ENCODE results near the gene ASB10.

ASB10 gene

DNA sequence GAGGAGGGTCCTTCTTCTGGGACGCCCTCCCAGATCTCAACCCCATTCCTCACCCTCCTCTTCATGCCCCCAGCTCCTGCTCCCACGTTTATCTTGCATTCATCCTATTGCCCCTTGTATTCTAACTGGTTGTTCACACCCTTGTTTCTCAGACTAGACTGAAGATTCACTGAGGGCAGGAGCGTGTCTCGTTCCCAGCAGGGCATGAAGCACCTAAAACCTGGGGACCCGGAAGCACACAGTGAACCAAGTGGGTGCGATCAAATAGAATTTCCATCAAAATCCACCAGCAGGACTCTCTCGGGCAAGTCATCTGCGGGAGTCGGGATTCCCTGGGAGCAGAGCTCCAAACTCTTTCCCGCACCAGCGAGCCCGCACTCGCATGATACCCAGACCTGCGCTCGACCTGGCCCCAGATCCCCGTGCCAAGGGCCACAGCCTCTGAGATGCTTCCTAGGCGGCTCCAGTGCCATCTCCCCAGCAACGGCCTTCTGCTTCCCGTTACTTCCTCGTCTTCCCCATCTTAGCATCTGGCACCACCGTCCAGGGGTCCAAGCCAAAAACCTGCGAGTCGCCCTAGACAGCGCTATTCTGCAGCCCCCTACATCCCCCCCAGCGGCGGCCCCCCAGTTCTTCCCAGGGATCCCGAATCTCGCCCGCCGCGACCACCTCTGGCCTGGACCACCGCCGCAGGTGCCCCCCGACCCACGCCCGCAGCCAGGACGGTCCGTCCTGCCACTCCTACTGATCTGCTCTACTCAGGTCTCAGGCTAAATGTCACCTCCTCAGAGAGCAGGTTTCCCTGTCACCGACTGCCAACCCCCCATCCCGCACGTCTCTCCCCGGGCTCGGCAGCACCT lies 13.4 kb downstream of the ASB10 start:
- Mint-ChIP-seq H3K36me3 (ENCODE audit: low read depth) (no peaks in the 10 kb centered on the region), H3K27me3 (ENCODE audit: low read depth) (peaks cover 52% of the 10 kb centered on the region), H3K4me3 (no peak overlapping the region), H3K27ac (peak overlapping the region; percentile 8), H3K9me3 (no peaks in the 10 kb centered on the region), H3K4me1 (ENCODE audit: low read depth) (peaks cover 5% of the 10 kb centered on the region)

DNA sequence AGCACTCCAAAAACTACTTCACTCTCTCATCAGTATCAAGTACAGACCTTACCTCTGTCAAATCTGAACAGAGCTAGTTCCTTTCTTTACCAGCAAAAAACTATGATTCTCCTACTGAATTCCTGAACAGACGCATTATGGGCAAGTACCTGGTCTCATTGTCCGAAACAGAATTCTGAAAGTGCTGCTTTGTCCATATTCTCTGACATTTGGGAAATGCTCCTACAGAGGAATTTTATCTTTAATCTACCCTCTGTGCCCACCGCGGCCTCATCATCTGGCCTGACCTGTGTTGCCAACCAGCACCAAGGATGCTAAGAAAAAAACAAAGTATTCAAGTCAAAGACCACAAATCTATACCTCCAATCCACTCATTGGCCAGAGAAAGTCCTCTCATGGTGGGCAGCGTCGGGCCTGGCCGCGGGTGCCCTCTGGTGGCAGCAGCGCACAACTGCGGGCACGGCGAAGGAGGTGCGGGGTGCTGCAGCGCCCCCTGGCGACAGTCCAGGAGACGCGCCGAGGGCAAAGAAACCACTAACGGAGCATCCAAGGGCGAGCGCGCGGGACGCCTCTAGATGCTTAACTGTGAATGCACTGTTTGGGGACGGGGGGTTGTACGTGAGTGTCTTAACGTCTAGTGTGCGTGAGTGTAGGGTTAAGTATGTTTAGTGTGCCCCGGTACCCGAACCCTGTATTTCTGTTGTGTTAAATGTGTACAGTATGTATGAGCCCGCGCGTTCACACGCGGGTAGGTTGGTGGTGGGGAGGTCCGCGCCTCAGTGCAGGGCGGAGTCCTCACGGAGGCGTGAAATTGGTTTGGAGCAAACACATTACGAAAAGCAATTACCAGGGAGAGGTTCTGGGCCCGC lies 14.5 kb downstream of the ASB10 start:
- Mint-ChIP-seq H3K27ac (peak overlapping the region; percentile 22), H3K4me3 (no peak overlapping the region)

DNA sequence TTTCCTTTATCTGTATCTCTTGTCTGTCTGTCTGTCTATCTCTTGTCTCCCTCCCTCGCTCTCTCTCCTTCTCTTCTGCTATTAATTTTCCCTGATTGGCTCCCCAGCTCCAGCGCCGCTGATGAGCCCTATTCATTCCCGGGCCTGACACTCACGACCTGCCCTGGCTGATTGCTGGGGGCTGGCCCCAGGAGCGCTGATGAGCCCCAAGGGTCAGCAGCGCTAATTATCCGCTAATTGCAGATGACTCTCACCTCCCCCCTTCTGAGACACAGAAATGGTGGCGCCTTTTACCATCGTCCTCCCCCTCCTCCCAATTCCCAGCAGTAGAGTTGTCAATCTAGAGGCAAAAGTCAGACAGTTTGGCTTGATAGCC lies 18.3 kb downstream of the ASB10 start:
- peaks cover 7% of the 10 kb centered on the region for H3K4me1 Mint-ChIP-seq (ENCODE audit: low read depth)
- no peaks in the 10 kb centered on the region for H3K9me3 Mint-ChIP-seq
- no peak overlapping the region for H3K27ac Mint-ChIP-seq
- H3K27me3 Mint-ChIP-seq (ENCODE audit: low read depth): peaks cover 51% of the 10 kb centered on the region
- H3K4me3 Mint-ChIP-seq: peak overlapping the region; percentile 30
- H3K36me3 Mint-ChIP-seq (ENCODE audit: low read depth): no peaks in the 10 kb centered on the region

More for the DNA sequence above, 14.5 kb downstream of the ASB10 start:
- Mint-ChIP-seq H3K9me3 (no peaks in the 10 kb centered on the region), H3K36me3 (ENCODE audit: low read depth) (no peaks in the 10 kb centered on the region), H3K27me3 (ENCODE audit: low read depth) (peaks cover 57% of the 10 kb centered on the region), H3K4me1 (ENCODE audit: low read depth) (peaks cover 7% of the 10 kb centered on the region)

DNA sequence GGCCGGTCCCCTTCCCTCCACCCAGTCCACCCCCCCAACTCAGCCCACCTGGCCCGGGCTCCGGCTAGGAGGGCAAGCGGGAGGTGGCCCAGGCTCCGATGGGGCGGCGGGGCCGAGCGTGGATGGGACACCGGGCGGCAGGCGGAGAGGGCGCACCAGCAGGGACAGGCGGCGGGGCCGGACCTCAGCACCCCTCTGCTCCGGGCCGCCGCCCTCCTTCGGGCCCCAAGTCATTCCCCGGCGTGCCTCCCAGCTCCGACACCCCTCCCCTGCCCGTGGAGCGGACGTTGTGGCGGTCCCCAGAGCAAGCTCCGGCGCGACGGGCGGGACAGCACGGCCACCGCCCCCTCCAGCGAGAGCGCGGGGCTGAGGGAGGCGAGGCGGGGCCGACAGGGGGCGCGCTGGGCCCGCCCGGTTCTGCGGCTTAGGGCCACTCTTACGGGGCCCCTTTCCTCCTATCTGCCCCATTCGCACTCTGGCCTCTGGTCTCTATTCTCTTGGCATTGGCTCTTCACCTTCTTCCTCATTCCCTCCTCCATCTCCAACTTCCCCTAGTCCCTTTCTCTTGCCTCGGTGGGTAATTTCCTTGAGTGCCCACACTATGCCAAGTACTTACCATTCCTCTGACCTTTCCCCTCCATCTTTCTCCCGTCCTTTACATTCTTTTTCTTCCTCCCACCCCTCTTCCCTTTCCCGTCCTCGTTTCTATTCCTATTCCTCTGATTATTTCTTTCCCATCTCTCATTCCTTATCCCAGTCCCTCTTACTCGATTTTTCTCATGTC lies 18.9 kb downstream of the ASB10 start:
- Mint-ChIP-seq H3K36me3 (ENCODE audit: low read depth) (no peaks in the 10 kb centered on the region), H3K9me3 (no peaks in the 10 kb centered on the region), H3K4me3 (peak overlapping the region; percentile 74), H3K4me1 (ENCODE audit: low read depth) (peaks cover 7% of the 10 kb centered on the region), H3K27ac (no peak overlapping the region), H3K27me3 (ENCODE audit: low read depth) (peaks cover 47% of the 10 kb centered on the region)

DNA sequence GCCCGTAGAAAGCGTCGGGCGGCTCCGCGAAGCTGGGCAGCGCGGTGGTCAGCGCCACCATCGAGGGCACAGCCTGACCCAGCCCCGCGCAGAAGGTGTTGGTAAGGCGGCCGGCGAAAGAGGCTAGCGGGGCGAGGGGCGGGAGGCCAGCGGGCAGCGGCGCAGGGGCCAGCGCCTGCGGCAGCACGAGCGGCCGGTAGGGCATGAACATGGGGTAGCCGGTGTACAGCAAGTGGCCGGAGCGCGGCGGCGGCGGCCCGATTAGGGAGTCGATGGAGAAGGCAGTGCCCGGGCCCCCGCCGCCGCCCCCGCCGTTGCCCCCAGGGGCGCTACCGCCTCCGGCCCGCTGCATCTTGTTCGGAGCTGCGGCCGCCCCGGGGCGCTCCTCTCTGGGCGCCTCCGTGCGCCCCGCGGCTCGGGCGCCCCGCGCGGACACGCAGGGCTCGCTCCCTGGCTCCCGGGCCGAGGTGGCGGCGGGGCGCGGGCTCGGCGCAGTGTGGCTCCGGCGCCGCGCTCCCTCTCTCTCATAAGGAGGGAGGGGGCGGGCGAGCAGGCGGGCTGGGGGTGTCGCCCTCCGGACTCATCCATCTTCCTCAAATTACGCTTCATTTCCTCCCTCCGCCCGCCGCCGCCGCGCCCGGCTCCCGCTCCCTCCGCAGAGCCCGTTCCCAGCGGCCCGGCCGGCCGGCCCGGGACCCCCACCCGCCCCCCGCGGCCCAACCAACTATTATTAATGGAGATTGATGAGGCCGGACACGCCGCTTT lies 19.7 kb downstream of the ASB10 start, which contains the start of gene GBX1:
Gene GBX1 (minus strand): TSS at position 498 of the 765 bp plus-strand sequence. CDS start 146 bp downstream, at position 352.
- peaks cover 4% of the 10 kb centered on the region for H3K4me1 Mint-ChIP-seq (ENCODE audit: low read depth)
- H3K27ac Mint-ChIP-seq: no peak within 1 kb of the TSS
- peaks cover 39% of the 10 kb centered on the region for H3K27me3 Mint-ChIP-seq (ENCODE audit: low read depth)
- H3K4me3 Mint-ChIP-seq: peak within 1 kb of the TSS; percentile 74
- H3K36me3 Mint-ChIP-seq (ENCODE audit: low read depth): no peaks in the 10 kb centered on the region
- H3K9me3 Mint-ChIP-seq: no peaks in the 10 kb centered on the region

- H3K4me3 Mint-ChIP-seq: peak overlapping the region; percentile 1
- H3K36me3 Mint-ChIP-seq (ENCODE audit: low read depth): no peaks in the 10 kb centered on the region
- peaks cover 2% of the 10 kb centered on the region for H3K4me1 Mint-ChIP-seq (ENCODE audit: low read depth)
- H3K27ac Mint-ChIP-seq: no peak overlapping the region
- peaks cover 34% of the 10 kb centered on the region for H3K27me3 Mint-ChIP-seq (ENCODE audit: low read depth)
- H3K9me3 Mint-ChIP-seq: no peaks in the 10 kb centered on the region
These were observed 20.3 kb downstream of the ASB10 start for GRCh38 chr7:151166629-151167196.

- H3K4me3 Mint-ChIP-seq: no peak overlapping the region
- H3K27me3 Mint-ChIP-seq (ENCODE audit: low read depth): peaks cover 17% of the 10 kb centered on the region
- no peaks in the 10 kb centered on the region for H3K9me3 Mint-ChIP-seq
- H3K27ac Mint-ChIP-seq: no peak overlapping the region
- H3K36me3 Mint-ChIP-seq (ENCODE audit: low read depth): no peaks in the 10 kb centered on the region
- no peaks in the 10 kb centered on the region for H3K4me1 Mint-ChIP-seq (ENCODE audit: low read depth)
These were observed 25.3 kb downstream of the ASB10 start for GRCh38 chr7:151161757-151162156.

GRCh38 chr7:151157645-151158329 lies 29.3 kb downstream of the ASB10 start:
- H3K4me3 Mint-ChIP-seq: no peak overlapping the region
- no peak overlapping the region for H3K27ac Mint-ChIP-seq
- peaks cover 40% of the 10 kb centered on the region for H3K27me3 Mint-ChIP-seq (ENCODE audit: low read depth)
- H3K9me3 Mint-ChIP-seq: no peaks in the 10 kb centered on the region
- no peaks in the 10 kb centered on the region for H3K36me3 Mint-ChIP-seq (ENCODE audit: low read depth)
- no peaks in the 10 kb centered on the region for H3K4me1 Mint-ChIP-seq (ENCODE audit: low read depth)

- Mint-ChIP-seq H3K27ac (no peak overlapping the region), H3K36me3 (ENCODE audit: low read depth) (no peaks in the 10 kb centered on the region), H3K27me3 (ENCODE audit: low read depth) (peaks cover 47% of the 10 kb centered on the region), H3K4me3 (no peak overlapping the region), H3K4me1 (ENCODE audit: low read depth) (no peaks in the 10 kb centered on the region), H3K9me3 (no peaks in the 10 kb centered on the region)
These were observed 34.2 kb downstream of the ASB10 start for GRCh38 chr7:151152643-151153513.

GRCh38 chr7:151150388-151150787 lies 36.7 kb downstream of the ASB10 start:
- no peaks in the 10 kb centered on the region for H3K36me3 Mint-ChIP-seq (ENCODE audit: low read depth)
- H3K9me3 Mint-ChIP-seq: no peaks in the 10 kb centered on the region
- H3K27ac Mint-ChIP-seq: no peak overlapping the region

DNA sequence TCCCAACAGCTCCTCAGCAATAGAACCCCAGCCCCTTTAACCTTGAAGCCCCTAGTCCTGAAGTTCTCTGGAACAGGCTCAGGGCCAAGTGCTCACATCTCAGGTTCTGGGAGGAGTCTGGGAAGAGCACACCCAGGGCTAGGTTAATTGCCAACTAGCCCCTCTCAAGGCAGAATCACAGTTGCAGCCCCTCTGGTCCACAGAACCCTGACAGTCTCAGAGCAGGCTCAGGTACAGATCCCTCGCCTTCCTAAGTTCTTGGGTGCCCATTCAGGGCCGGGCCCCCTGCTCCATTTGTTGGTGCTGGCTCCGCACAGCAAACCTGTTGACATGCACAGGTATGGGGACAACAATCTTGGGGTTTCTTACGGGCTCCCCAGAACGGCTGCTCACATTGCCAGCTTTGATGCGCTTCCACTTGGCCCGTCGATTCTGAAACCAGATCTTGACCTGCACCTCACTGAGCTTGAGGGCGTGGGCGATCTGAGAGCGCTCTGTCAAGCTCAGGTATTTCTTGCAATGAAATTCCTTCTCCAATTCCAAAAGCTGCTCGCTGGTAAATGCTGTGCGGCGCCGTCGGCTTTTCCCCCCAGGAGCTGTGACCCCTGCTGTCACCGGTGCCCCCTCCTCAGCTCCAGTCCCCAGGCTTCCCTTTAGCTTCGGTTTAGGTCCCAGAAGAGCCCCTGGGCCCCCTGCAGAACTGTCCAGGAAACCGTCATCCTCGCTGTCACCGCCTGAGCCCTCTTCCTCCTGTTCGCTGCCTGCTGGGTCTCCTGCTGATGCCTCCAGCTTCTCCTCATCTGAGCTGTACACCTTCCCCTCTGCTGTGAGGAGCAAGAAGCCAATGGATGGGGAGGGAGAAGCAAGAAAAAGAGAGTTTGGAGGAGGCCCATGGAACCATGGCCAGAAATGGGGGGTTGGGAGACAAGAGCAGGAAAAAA lies 38.5 kb downstream of the ASB10 start:
- Mint-ChIP-seq H3K4me3 (no peak overlapping the region), H3K9me3 (no peaks in the 10 kb centered on the region), H3K4me1 (ENCODE audit: low read depth) (no peaks in the 10 kb centered on the region), H3K36me3 (ENCODE audit: low read depth) (no peaks in the 10 kb centered on the region), H3K27me3 (ENCODE audit: low read depth) (peaks cover 20% of the 10 kb centered on the region), H3K27ac (no peak overlapping the region)

More at GRCh38 chr7:151150388-151150787, 36.7 kb downstream of the ASB10 start:
- no peak overlapping the region for H3K4me3 Mint-ChIP-seq
- no peaks in the 10 kb centered on the region for H3K4me1 Mint-ChIP-seq (ENCODE audit: low read depth)
- peaks cover 31% of the 10 kb centered on the region for H3K27me3 Mint-ChIP-seq (ENCODE audit: low read depth)
